SU-DHL-6 (cell line): ENCODE results near the gene ACAT2.

Source experiments
- CTCF ChIP-seq: fragments of 200-600 bp; sonication (generic); IDR thresholded peaks from one replicate; pipeline ENCODE4 v1.5.1; 2017; ENCODE audit warnings: antibody characterized with exemption, mild to moderate bottlenecking, low read length, moderate library complexity; ENCODE audit not compliant: insufficient read depth, poor library complexity, severe bottlenecking
- EZH2phosphoT487 ChIP-seq: fragments of 200-600 bp; sonication (generic), shearing (Covaris generic); conservative IDR thresholded peaks from 2 replicates; pipeline ENCODE4 v1.6.1; 2018; ENCODE audit warnings: mild to moderate bottlenecking, antibody characterized with exemption, low read length, moderate library complexity, mixed read lengths

- no peak for TF ChIP-seq CTCF
- no peak for TF ChIP-seq EZH2phosphoT487
Measured at GRCh38 chr6:159761873-159762680, at the start of gene ACAT2.
